ENCODE measurements around the gene RPL5.

The RPL5 gene

GRCh38 chr1:92858564-92859399 lies 26.9 kb downstream of the RPL5 start:
- peak; percentile 70 to 95 for DNase-seq

GRCh38 chr1:92859400-92860039 lies 27.7 kb downstream of the RPL5 start:
- no peak for DNase-seq

- no peak for DNase-seq
Observed at GRCh38 chr1:92862605-92863004, 30.8 kb downstream of the RPL5 start.

- peak; percentile 31 to 63 for DNase-seq
Observed at GRCh38 chr1:92864131-92864530, 32.3 kb downstream of the RPL5 start.

- no peak for DNase-seq
Observed at GRCh38 chr1:92870591-92870990, 38.8 kb downstream of the RPL5 start.

- DNase-seq, result no peak
Observed at GRCh38 chr1:92872719-92873118, 40.9 kb downstream of the RPL5 start.

GRCh38 chr1:92874987-92875386 lies 43.1 kb downstream of the RPL5 start:
- no peak for DNase-seq

GRCh38 chr1:92876351-92876750 lies 44.5 kb downstream of the RPL5 start:
- no peak for DNase-seq

- DNase-seq, result no peak
Observed at GRCh38 chr1:92877081-92877711, 45.4 kb downstream of the RPL5 start.

GRCh38 chr1:92877792-92878191 lies 46.0 kb downstream of the RPL5 start:
- no peak for DNase-seq

GRCh38 chr1:92879316-92879968 lies 47.6 kb downstream of the RPL5 start:
- DNase-seq, result no peak

GRCh38 chr1:92881391-92881790 lies 49.6 kb downstream of the RPL5 start:
- DNase-seq, result no peak

GRCh38 chr1:92882819-92883218 lies 51.0 kb downstream of the RPL5 start:
- peak; percentile 30 to 56 for DNase-seq

GRCh38 chr1:92883297-92883696 lies 51.5 kb downstream of the RPL5 start:
- no peak for DNase-seq

GRCh38 chr1:92884195-92884594 lies 52.4 kb downstream of the RPL5 start:
- no peak for DNase-seq

- no peak for DNase-seq
Observed at GRCh38 chr1:92886886-92887419, 55.1 kb downstream of the RPL5 start.

- DNase-seq, result no peak
Observed at GRCh38 chr1:92887465-92887864, 55.6 kb downstream of the RPL5 start.
